HG02840 (cell line): ENCODE measurements around the gene GJC3.
"Not testable (repeated sequence)": the region's sequence is repeated elsewhere in the genome, so short reads cannot be mapped to it uniquely, and the experiment has no call there.

Experiments used
- ATAC-seq: cut with Tn5 transposase; IDR thresholded peaks from one replicate; pipeline ENCODE4 v1.9.1; 2021; ENCODE audit warnings: mild to moderate bottlenecking, moderate library complexity, moderate number of reproducible peaks; ENCODE audit not compliant: unreplicated experiment, low FRiP score

The GJC3 gene, protein sequence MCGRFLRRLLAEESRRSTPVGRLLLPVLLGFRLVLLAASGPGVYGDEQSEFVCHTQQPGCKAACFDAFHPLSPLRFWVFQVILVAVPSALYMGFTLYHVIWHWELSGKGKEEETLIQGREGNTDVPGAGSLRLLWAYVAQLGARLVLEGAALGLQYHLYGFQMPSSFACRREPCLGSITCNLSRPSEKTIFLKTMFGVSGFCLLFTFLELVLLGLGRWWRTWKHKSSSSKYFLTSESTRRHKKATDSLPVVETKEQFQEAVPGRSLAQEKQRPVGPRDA

DNA sequence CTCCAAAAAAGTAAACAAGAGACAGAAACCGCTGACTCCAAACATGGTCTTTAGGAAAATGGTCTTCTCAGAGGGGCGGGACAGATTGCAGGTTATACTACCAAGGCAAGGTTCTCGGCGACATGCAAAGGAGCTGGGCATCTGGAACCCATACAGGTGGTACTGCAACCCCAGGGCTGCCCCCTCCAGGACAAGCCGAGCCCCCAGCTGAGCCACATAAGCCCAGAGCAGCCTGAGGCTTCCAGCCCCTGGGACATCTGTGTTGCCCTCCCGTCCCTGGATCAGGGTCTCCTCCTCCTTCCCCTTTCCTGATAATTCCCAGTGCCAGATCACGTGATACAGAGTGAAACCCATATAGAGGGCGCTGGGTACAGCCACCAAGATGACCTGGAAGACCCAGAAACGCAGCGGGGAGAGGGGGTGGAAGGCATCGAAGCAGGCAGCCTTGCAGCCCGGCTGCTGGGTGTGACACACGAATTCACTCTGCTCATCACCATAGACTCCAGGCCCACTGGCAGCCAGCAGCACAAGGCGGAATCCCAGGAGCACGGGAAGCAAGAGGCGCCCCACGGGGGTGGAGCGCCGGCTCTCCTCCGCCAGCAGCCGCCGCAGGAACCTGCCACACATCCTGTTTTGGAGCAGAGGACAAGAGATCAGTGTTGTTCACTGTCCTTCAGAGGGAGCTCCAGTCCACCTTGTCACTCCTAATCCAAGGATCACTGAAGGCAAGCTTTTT, at the start of gene GJC3:
GJC3 (minus strand) TSS at position 627 of the 736 bp plus-strand sequence; CDS start at position 627, 0 bp downstream.
- no peak for ATAC-seq

DNA sequence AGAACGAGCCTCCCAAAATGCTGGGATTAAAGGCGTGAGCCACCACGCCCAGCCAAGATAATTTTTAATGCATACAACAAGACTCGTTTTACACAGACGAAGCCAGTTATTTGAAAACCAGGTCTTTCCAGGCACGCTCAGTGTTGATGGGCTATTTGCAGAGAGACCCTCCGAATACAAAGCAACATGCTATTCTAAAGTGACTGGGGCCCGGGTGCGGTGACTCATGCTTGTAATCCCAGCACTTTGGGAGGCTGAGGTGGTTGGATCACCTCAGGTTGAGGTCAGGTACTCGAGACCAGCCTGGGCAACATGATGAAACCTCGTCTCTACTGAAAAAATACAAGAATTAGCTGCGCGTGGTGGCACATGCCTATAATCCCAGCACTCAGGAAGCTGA, 47.2 kb upstream of the GJC3 start:
- ATAC-seq, result no peak

- no peak for ATAC-seq
Observed at GRCh38 chr7:99975782-99976521, 46.5 kb upstream of the GJC3 start, which contains the start of gene AZGP1. AZGP1 (minus strand) TSS chr7:99976031; CDS start chr7:99976020, 11 bp downstream.

- no peak for ATAC-seq
Observed at GRCh38 chr7:99974681-99975080, 45.3 kb upstream of the GJC3 start.

DNA sequence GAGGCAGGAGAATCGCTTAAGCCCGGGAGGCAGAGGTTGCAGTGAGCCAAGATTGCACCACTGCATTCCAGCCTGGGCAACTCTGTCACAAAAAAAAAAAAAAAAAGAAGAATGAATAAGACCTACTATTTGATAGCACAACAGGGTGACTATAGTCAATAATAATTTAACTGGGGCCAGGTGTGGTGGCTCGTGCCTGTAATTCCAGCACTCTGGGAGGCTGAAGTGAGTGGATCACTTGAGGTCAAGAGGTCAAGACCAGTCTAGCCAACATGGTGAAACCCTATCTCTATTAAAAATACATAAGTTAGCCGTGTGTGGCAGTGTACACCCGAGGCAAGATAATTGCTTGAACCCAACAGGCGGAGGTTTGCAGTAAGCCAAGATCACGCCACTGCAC, 44.4 kb upstream of the GJC3 start:
- ATAC-seq, result not testable (repeated sequence)

GRCh38 chr7:99971242-99971641, 41.8 kb upstream of the GJC3 start:
- no peak for ATAC-seq

- ATAC-seq, result not testable (repeated sequence)
Observed at GRCh38 chr7:99969813-99970212, 40.4 kb upstream of the GJC3 start.

- no peak for ATAC-seq
Observed at GRCh38 chr7:99969298-99969697, 39.9 kb upstream of the GJC3 start.

GRCh38 chr7:99958564-99959227, 29.3 kb upstream of the GJC3 start:
- ATAC-seq, result no peak

- ATAC-seq, result no peak
Observed at GRCh38 chr7:99955247-99955646, 25.8 kb upstream of the GJC3 start.

GRCh38 chr7:99954643-99955042, 25.2 kb upstream of the GJC3 start:
- ATAC-seq, result not testable (repeated sequence)

- no peak for ATAC-seq
Observed at GRCh38 chr7:99953649-99954048, 24.2 kb upstream of the GJC3 start.

- ATAC-seq, result not testable (repeated sequence)
Observed at GRCh38 chr7:99952649-99953048, 23.2 kb upstream of the GJC3 start.

- ATAC-seq, result not testable (repeated sequence)
Observed at GRCh38 chr7:99950819-99951218, 21.4 kb upstream of the GJC3 start.

DNA sequence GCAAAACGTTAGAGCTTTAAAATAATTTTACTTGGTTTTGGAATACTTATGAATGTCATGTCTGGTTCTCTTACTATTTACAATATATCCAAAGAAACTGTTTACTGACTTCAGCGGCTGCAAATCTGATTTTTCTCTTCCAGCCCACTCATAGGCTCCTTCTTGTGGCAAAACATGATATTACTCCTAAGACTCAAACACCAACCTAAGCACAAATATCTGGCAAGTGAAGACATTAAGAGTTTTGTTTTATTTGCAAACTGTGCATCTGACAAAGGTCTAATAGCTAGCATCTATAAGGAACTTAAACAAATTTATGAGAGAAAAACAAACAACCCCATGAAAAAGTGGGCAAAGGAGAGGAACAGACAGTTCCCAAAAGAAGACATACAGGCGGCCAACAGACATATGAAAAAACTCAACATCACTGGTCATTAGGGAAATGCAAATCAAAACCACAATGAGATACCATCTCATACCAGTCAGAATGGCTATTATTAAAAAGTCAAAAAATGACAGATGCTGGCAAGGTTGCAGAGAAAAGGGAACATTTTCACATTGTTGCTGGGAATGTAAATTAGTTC, 20.3 kb upstream of the GJC3 start:
- no peak for ATAC-seq

DNA sequence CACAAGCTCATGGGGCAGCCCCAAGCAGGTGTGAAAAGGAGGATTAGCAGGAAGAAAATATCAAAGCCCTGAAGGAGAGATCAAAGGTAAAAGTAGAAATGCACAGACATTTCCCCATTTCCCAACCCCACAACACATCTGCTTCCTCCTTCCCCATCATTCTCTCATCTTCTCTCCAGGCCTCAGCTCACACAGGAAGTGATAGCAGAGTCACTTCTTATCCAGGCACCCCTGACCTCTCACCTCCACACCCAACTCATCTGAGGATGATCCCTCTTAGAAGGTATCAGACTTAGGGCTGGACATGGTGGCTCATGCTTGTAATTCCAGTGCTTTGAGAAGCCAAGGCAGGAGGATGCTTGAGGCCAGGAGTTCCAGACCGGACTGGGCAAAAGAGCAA, 18.2 kb upstream of the GJC3 start:
- no peak for ATAC-seq

DNA sequence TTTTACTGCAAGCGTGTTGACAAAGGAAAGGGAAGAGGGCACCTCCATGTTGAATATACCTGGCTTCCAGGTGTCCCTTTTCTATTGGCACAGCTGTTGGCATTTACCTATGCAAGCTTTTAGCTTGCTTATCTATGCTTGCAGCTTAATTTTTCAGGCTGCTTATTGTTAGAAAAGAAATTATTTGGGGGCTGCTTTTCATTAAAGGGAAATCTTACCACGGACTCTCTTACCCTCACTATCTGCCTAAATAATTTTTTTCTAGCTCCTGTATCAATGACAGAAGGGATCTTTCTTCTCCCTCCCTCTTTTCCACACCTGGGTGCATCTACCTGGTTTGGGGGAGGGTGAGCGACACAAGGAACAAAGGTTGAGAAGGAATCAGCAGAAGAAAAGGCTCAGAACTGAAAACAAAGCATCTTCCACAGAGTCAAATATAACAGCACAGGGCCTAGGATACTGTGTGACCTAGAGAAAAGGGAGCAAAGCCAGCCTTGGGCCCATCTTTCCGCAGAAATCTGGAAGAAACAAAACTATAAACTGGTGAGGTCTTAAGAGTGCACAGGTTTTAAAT, 15.2 kb upstream of the GJC3 start:
- no peak for ATAC-seq

DNA sequence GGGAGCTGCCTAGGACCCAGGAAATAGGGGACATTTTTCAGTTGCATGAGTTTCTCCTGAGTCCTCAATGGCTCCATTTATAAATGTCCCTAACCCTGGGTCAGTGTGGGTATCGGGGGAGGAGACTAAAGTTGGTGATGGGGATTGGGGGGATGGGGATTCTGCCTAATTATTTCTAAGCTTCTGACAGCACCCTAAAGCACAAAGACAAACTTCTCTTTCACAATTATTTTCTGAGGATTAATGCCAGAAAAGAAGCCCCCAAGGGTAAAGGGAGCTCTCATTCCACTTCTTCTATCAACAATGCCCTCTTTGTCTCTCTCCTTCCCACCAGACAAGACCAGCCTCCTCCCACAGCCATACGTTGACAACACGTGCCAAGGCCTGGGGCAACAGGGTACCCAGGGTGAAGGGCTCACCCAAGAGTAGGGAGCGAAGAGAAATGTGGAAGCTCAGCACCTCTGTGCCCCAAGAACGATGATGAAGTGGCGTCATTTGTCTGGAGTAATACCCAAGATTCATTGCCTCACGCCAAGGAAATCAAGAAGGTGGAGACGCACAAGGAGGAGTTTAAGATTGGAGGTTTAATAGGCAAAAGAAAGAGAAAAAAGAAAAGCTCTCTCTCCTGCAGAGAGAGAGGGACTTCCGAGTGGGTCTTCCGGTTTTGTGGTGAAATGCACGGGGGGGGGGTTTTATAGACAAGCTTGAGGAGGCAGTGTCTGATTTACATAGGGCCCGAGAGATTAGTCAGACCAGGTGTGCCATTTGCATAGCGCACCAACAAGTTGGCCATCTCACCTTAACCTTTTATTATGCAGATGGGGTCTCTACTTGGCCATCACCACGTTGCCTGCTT, 14.4 kb upstream of the GJC3 start:
- ATAC-seq, result no peak

- ATAC-seq, result no peak
Observed at GRCh38 chr7:99938296-99938695, 8.9 kb upstream of the GJC3 start.
